Naive B cell (primary cell): ENCODE data around the gene NCKAP5. TPM values are rescaled to one million over a fixed set of nuclear protein-coding genes. Genes with fewer than 3 reads are reported as not detected.

Source experiments
- ATAC-seq, 2 donors: fragments of 150-1000 bp; cut with Tn5 transposase; 2 replicates each; pipeline ENCODE4 v1.10.0; 2021; ENCODE audit warnings: low read depth in 2 of 2, mild to moderate bottlenecking in 2 of 2, moderate library complexity in 2 of 2
- DNase-seq: peaks from one replicate; pipeline ENCODE4 v3.0.0; 2022
- H3K27ac Mint-ChIP-seq, 6 donors: one replicate each; pipeline ENCODE4 v1.8.0; 2020 to 2022; ENCODE audit warnings: mild to moderate bottlenecking in 6 of 6, mixed read lengths in 6 of 6, moderate library complexity in 5 of 6, inconsistent platforms in 2 of 6
- H3K27me3 Mint-ChIP-seq, 3 donors: one replicate each; pipeline ENCODE4 v1.8.0; 2021 to 2022; ENCODE audit warnings: mixed read lengths in 3 of 3, mild to moderate bottlenecking in 1 of 3
- H3K36me3 Mint-ChIP-seq, 2 donors: one replicate each; pipeline ENCODE4 v1.8.0; 2020 to 2022; ENCODE audit warnings: mixed read lengths in 2 of 2, inconsistent platforms in 1 of 2, mild to moderate bottlenecking in 1 of 2
- H3K4me1 Mint-ChIP-seq, 3 donors: one replicate each; pipeline ENCODE4 v1.8.0; 2020 to 2022; ENCODE audit warnings: mixed read lengths in 3 of 3, inconsistent platforms in 1 of 3, mild to moderate bottlenecking in 1 of 3, moderate library complexity in 1 of 3
- H3K4me3 Mint-ChIP-seq, 8 donors: one replicate each; pipeline ENCODE4 v1.8.0; 2020 to 2022; ENCODE audit warnings: mild to moderate bottlenecking in 8 of 8, mixed read lengths in 8 of 8, moderate library complexity in 8 of 8, inconsistent platforms in 2 of 8
- H3K9me3 Mint-ChIP-seq, 7 donors: one replicate each; pipeline ENCODE4 v1.8.0; 2020 to 2022; ENCODE audit warnings: mixed read lengths in 7 of 7, mild to moderate bottlenecking in 5 of 7, inconsistent platforms in 2 of 7, moderate library complexity in 1 of 7
- polyA plus RNA-seq, 6 donors: library from polyadenylated mRNA; unstranded; fragments of 300-500 nt; fragmentation: Illumina TruSeq; gene quantifications; one replicate each; pipeline ENCODE4 v1.2.3, GENCODE V29; 2021; ENCODE audit warnings: low read depth in 6 of 6

The NCKAP5 gene
- polyA plus RNA-seq, 6 donors from 2014 or later = 0.10 to 0.21 TPM; not detected in 4

DNA sequence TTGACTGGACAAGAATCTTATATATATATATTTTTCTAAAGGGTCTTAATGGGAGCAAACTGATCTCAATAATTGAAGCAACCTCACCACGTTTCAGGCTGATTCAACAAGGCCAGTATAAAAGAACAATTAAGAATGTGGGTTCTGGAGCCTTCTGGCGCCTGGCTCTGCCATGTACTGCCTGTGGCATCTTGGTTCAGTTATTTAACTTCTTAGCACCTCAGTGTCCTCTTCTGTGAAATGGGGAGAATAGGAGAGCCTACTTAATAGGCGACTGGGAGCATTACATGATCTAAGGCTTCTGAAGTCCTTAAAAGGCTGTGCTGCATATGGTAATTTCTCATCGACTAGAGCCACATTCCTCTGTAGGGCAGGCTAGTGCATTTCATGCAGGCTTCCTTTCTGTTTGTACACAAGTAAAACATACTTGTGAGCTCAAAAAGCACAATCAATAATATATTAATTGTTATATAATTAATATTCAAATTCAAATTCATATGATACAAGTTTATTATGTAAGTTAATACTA lies 779.9 kb downstream of the NCKAP5 start:
- DNase-seq (no peak), ATAC-seq (no peak)
- Mint-ChIP-seq H3K4me3 (no peak overlapping the region), H3K9me3 (peaks cover 0 to 5% (median 1%) of the 10 kb centered on the region in 7 donors), H3K36me3 (no peaks in the 10 kb centered on the region), H3K4me1 (no peaks in the 10 kb centered on the region), H3K27me3 (no peaks in the 10 kb centered on the region), H3K27ac (no peak overlapping the region)

DNA sequence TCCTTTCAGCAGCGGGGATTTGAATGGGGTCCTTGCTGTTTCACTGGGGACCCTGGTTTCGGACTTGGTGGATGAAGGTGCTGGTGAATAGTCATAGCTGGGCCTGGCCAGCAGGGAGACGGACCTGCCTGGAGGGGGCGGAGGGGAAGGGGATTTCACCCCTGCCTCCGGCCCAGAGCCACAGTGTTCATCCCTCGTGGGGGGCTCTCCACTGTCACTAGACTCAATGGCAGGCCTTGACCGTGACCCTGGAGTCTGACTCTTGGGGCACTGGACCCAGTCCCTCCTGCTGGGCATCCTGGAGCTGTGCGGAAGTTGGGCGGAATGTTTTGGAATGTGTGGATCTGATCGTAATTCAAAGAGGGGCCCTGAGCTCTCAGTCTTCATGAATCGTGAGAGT lies 784.4 kb downstream of the NCKAP5 start:
- Mint-ChIP-seq H3K27ac (no peak overlapping the region), H3K27me3 (no peaks in the 10 kb centered on the region), H3K4me1 (no peaks in the 10 kb centered on the region), H3K36me3 (no peaks in the 10 kb centered on the region), H3K4me3 (no peak overlapping the region), H3K9me3 (peaks cover 0 to 3% (median 0%) of the 10 kb centered on the region in 7 donors)
- DNase-seq (no peak), ATAC-seq (no peak)

DNA sequence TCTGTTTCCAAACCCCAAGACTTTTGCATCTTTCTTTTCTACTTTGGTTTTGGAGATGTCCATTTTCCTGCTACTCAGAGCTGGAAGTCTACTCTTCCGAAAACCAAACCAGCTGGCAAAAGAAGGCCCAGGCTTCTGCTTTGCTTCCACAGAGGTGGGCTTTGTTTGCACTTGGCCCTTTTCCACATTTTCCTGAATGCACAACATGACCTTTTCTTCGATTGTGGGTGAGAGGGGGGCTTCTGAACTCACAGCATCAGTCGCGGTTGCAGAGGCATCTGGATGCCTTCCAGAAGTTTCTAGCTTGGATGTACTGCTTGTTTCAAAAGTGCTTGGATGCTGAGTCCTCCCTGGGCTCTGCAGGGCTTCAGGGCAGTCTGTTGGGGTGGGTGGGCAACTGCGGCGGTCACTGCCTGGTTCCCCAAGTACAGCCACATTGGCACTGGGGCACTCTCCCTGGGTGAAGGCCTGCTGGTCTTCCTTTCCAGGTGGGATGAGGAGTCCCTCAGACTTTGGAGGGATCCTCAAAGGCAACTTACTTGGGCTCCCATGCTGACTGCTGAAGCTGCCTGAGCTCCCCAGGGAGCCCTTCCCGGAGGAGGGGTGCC lies 786.0 kb downstream of the NCKAP5 start:
- Mint-ChIP-seq H3K27ac (no peak overlapping the region), H3K9me3 (peaks cover 0 to 3% (median 0%) of the 10 kb centered on the region in 7 donors), H3K36me3 (no peaks in the 10 kb centered on the region), H3K4me3 (no peak overlapping the region), H3K27me3 (no peaks in the 10 kb centered on the region), H3K4me1 (no peaks in the 10 kb centered on the region)
- no peak for DNase-seq
- ATAC-seq = no peak

DNA sequence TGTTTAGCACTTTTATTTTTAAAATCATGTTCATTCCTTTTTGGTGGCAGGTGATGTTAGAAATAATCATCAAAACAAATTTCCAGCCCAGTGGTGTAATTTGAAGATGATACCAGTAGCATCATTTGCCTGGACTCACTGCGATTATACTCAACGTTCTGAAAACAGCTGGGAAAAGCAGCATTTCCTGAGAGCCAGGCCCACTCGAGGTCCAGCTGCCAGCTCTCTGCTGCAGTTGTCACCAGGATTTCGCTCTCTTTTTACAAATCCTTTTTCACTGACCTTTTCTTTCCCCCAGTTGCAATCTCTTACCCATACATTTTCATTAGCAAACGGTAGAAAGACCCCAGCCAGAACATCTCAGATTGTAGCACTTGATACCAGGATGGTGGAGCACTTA lies 787.6 kb downstream of the NCKAP5 start:
- Mint-ChIP-seq H3K36me3 (no peaks in the 10 kb centered on the region), H3K9me3 (peaks cover 0 to 3% (median 0%) of the 10 kb centered on the region in 7 donors), H3K4me1 (no peaks in the 10 kb centered on the region), H3K27ac (no peak overlapping the region), H3K27me3 (no peaks in the 10 kb centered on the region), H3K4me3 (no peak overlapping the region)
- no peak for ATAC-seq
- DNase-seq = no peak

DNA sequence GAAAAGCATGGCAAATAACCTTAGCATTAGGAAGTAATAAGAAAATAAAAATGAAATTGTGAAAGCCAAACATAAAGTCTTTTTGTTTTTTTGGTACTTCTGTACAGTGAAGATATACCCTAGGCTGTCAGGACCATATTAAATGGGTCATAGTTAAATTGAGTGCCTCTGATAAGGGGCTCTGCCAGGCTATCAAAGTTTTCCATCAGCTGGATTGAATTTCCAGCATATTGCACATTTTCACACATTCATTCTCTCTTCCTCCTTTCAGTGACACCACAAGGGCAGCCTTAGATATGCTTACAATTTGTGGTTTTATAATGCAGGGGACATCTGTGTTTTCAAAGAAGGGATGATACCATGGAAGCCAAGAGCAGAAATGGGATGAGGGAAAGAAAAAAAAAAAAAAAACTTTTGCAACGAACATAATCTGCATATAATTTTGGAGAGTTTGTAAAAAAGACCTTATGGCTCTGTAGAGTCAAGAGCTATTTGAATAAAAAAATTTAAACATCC lies 789.0 kb downstream of the NCKAP5 start:
- Mint-ChIP-seq H3K27ac (no peak overlapping the region), H3K36me3 (no peaks in the 10 kb centered on the region), H3K9me3 (peaks cover 0 to 3% (median 0%) of the 10 kb centered on the region in 7 donors), H3K4me3 (no peak overlapping the region), H3K27me3 (no peaks in the 10 kb centered on the region), H3K4me1 (no peaks in the 10 kb centered on the region)
- ATAC-seq (no peak), DNase-seq (no peak)

DNA sequence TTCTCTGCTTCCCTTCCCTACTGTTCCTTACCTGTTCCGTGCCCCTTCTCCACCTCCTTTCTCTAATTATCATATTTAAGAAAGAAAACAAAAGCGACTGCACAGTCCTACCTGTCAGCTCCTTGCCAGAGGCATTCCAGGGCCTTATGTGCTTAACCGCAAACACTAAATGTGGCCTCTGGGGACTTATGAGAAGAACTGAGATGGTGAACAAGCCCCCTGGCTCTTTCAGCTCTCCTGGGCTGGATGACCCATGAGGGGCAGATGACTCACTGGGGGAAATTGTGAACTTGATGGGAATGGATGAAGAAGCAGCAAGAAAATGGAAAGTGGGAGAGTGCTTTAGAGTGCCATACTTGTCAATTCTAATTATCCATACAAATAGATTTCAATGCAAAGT lies 792.0 kb downstream of the NCKAP5 start:
- Mint-ChIP-seq H3K27me3 (no peaks in the 10 kb centered on the region), H3K4me1 (no peaks in the 10 kb centered on the region), H3K27ac (no peak overlapping the region), H3K4me3 (no peak overlapping the region), H3K9me3 (peaks cover 0 to 3% (median 0%) of the 10 kb centered on the region in 7 donors), H3K36me3 (no peaks in the 10 kb centered on the region)
- ATAC-seq = no peak
- no peak for DNase-seq

DNA sequence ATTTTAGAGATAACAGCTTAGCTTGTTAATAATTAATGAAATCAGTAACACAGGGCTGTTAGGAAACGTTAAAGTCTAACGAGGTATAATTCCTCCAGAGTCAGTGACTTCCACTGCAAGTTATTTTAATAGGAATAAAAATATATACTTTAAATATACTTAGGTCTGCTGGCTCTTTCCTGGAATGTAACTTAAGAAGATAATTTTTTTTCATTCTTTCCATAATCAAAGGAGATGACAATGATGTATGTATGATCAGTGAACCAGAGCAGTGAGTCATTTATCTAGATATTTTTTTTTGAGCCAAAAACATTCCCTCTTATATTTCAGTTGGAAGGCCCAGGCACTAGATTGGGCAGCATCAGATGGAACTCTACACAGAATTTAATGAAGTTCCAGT lies 794.1 kb downstream of the NCKAP5 start:
- Mint-ChIP-seq H3K4me1 (no peaks in the 10 kb centered on the region), H3K4me3 (no peak overlapping the region)

DNA sequence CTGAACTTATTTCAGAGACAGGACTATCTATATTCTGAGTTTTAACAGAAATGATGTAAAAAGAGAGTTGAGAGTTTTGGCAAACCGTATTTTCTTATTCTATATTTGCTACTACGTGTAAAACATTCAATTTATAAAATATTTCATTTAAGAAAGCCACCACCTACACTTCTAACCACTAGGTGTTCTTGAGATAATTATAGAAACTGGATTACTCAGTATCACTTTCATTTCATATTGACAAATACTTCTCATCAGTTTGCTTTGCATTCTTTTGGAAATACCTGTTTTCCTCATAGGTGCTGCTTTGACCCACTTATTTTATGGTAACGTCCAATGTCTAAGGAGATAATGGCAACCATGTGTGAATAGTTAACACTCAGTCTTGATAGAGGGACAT lies 794.9 kb downstream of the NCKAP5 start:
- H3K9me3 Mint-ChIP-seq = peaks cover 0 to 3% (median 0%) of the 10 kb centered on the region in 7 donors
- no peak for ATAC-seq
- no peaks in the 10 kb centered on the region for H3K36me3 Mint-ChIP-seq
- no peaks in the 10 kb centered on the region for H3K27me3 Mint-ChIP-seq
- H3K4me1 Mint-ChIP-seq = no peaks in the 10 kb centered on the region
- H3K27ac Mint-ChIP-seq = no peak overlapping the region
- no peak overlapping the region for H3K4me3 Mint-ChIP-seq
- no peak for DNase-seq

More for the DNA sequence above, 794.1 kb downstream of the NCKAP5 start:
- Mint-ChIP-seq H3K36me3 (no peaks in the 10 kb centered on the region), H3K27me3 (no peaks in the 10 kb centered on the region), H3K27ac (no peak overlapping the region), H3K9me3 (peaks cover 0 to 3% (median 0%) of the 10 kb centered on the region in 7 donors)
- ATAC-seq (no peak), DNase-seq (no peak)

DNA sequence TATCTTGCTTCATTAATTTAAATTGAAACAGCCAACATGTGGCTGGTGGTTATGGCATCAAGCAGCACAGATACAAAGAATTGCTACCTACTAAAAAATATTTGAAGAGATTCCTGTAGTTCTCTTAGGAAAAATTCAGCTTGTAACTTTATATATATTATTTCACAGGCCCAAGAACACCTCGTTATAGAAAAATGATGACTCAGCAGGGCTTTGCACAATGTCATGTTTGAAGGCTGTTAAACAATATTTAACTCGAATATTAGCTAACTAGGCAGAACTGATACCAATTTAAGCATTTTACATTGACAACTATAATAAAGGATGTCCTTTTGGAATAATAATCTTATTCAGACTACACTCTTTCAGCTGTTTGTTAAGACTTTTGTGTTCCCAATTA lies 795.9 kb downstream of the NCKAP5 start:
- Mint-ChIP-seq H3K4me1 (no peaks in the 10 kb centered on the region), H3K9me3 (peaks cover 0 to 4% (median 1%) of the 10 kb centered on the region in 7 donors), H3K27me3 (no peaks in the 10 kb centered on the region), H3K27ac (no peak overlapping the region), H3K4me3 (no peak overlapping the region), H3K36me3 (no peaks in the 10 kb centered on the region)
- no peak for ATAC-seq
- DNase-seq = no peak

DNA sequence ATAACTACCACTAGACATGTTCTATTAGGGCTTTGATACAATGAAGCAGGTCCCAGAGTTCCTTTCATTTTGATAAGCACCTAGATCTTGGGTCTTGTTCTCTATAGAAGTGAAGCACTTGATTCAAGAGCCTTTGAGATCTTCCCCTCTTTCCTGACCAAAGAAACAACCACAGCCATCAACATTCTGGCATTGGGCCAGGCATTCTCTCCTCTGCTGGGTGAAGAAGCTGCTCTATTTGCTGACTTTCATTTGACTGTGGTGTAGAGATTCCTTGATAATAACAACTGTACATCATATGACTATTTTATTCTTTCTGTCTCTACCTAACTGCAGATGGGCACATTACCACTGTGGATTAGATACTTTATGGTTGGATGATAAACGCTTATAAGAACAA lies 801.7 kb downstream of the NCKAP5 start:
- no peak overlapping the region for H3K27ac Mint-ChIP-seq
- no peak for ATAC-seq
- H3K4me1 Mint-ChIP-seq = no peaks in the 10 kb centered on the region
- H3K36me3 Mint-ChIP-seq = no peaks in the 10 kb centered on the region
- peaks cover 0 to 8% (median 3%) of the 10 kb centered on the region in 7 donors for H3K9me3 Mint-ChIP-seq
- no peak overlapping the region for H3K4me3 Mint-ChIP-seq
- no peak for DNase-seq
- H3K27me3 Mint-ChIP-seq = no peaks in the 10 kb centered on the region

DNA sequence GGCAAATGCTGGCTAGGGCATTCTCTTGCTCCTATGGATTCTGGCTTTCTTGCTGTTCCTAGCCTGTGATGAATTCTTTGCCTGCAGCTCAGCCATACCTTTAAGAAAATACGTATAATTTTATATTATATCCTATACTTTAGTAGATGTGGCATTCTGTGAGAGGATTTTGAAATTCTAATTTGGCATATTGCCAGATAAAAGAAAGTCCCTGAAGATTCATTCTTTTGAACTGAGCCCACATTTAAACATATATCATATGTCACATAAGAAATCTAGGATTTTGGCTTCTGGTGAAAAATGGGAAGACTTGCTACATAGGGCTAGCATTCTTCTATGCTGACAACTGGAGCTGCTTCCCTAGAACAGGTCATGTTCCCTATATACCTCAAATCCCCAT lies 806.8 kb downstream of the NCKAP5 start:
- H3K9me3 Mint-ChIP-seq = peaks cover 3 to 31% (median 12%) of the 10 kb centered on the region in 7 donors

DNA sequence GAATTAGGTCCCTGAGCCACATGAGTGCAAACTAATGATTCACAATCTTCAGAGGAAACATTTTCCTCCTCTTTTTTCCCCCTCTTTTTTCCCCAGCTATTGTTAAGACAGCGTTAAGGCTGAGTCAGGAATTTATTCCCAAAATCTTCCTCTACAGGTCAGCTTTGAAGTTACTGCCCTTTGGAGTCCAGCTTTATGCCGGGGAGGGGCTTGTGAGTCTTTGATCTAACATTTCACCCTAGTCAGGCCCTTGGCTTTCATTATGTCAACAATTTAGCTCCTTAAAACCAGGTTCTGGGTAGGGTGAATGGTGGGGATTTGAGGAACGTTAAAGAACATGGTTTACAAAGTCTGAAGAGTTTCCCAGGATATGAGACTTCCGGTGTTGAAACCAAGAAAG lies 807.3 kb downstream of the NCKAP5 start:
- H3K27ac Mint-ChIP-seq = no peak overlapping the region
- no peak for DNase-seq
- peaks cover 3 to 31% (median 12%) of the 10 kb centered on the region in 7 donors for H3K9me3 Mint-ChIP-seq
- H3K27me3 Mint-ChIP-seq = no peaks in the 10 kb centered on the region
- H3K4me3 Mint-ChIP-seq = no peak overlapping the region
- H3K36me3 Mint-ChIP-seq = no peaks in the 10 kb centered on the region
- H3K4me1 Mint-ChIP-seq = no peaks in the 10 kb centered on the region
- ATAC-seq = no peak

More for the DNA sequence above, 806.8 kb downstream of the NCKAP5 start:
- H3K4me3 Mint-ChIP-seq = no peak overlapping the region
- DNase-seq = no peak
- ATAC-seq = no peak
- H3K27ac Mint-ChIP-seq = no peak overlapping the region
- no peaks in the 10 kb centered on the region for H3K27me3 Mint-ChIP-seq
- H3K4me1 Mint-ChIP-seq = no peaks in the 10 kb centered on the region
- H3K36me3 Mint-ChIP-seq = no peaks in the 10 kb centered on the region

DNA sequence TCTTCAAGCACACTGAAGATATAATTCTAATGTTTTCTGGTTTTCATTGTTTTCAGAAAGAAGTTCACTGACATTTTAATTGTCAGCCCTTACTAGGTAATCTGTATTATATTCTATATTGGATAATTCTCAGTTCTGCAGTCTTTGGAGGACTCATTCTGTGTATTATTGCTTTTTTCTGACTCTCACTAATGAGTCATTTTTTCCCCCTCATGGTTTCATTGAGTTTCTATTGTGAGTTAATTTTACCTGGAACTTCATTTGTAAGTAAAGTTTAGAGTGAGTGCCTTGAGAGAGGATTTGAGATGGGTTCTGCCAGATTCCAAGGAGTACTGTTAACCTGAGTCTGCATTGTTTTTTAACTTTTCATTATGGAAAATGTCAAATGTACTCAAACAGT lies 807.9 kb downstream of the NCKAP5 start:
- DNase-seq (no peak), ATAC-seq (no peak)
- Mint-ChIP-seq H3K4me1 (no peaks in the 10 kb centered on the region), H3K27me3 (no peaks in the 10 kb centered on the region), H3K4me3 (no peak overlapping the region), H3K36me3 (no peaks in the 10 kb centered on the region), H3K9me3 (peaks cover 3 to 31% (median 12%) of the 10 kb centered on the region in 7 donors), H3K27ac (no peak overlapping the region)

DNA sequence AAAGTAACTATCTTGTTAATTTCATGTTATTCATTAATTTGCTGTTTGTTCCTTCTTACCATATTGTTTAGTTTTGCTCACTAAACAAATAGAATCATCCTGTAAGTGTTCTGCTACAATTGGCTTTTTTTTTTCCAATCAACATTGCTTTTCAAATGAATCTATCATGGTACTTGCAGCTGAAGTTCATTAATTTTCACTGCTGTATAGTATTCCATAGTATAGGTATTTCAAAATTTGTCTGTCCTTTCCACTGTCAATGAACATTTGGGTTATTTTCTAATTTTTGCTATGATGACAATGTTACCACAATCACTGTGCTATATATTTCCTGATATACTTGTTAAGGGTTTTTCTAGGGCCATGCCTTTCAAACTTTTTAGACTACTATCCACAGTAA lies 809.3 kb downstream of the NCKAP5 start:
- H3K36me3 Mint-ChIP-seq = no peaks in the 10 kb centered on the region
- peaks cover 5 to 35% (median 12%) of the 10 kb centered on the region in 7 donors for H3K9me3 Mint-ChIP-seq
- no peak overlapping the region for H3K27ac Mint-ChIP-seq
- ATAC-seq (no peak), DNase-seq (no peak)
- H3K4me1 Mint-ChIP-seq = no peaks in the 10 kb centered on the region
- H3K27me3 Mint-ChIP-seq = peaks cover 0 to 2% (median 0%) of the 10 kb centered on the region in 3 donors
- H3K4me3 Mint-ChIP-seq = no peak overlapping the region
